OCI-LY7 (cell line): ENCODE data around the gene FGGY. TPM values are rescaled to one million over a fixed set of nuclear protein-coding genes. Genes with fewer than 3 reads are reported as not detected.

Experiments used
- BruUV-seq: library from RNA; stranded (reverse); fragments of 400-500 nt; replicated peaks from 2 replicates; lab custom pipeline; 2021; lab: Mats Ljungman, UMichigan
- CTCF ChIA-PET: fragments of 300-600 bp; sonication (Branson Sonifier 250); formaldehyde crosslinking; loops from one replicate; lab custom pipeline; 2022; ENCODE audit warnings: antibody characterized with exemption; ENCODE audit not compliant: unreplicated experiment; lab: Charles Lee
- POLR2A ChIA-PET: fragments of 300-600 bp; sonication (Branson Sonifier 250); formaldehyde crosslinking; loops from one replicate; lab custom pipeline; 2022; ENCODE audit warnings: antibody characterized with exemption; lab: Charles Lee
- DNase-seq: peaks from one replicate; pipeline ENCODE4 v3.0.0-alpha.2; 2015; ENCODE audit warnings: low spot score
- H2AFZ ChIP-seq: fragments of 200-600 bp; sonication (generic), shearing (Covaris generic); 2 replicates; pipeline ENCODE4 v1.6.1; 2014; ENCODE audit warnings: mild to moderate bottlenecking, antibody characterized with exemption, low read length, moderate library complexity
- H3K27ac ChIP-seq: fragments of 200-600 bp; sonication (generic); 2 replicates; pipeline ENCODE4 v1.5.1; 2014; ENCODE audit warnings: mixed run types, low read depth, mild to moderate bottlenecking, moderate library complexity, low read length, inconsistent platforms; ENCODE audit not compliant: poor library complexity, severe bottlenecking
- H3K36me3 ChIP-seq: fragments of 200-600 bp; sonication (generic); 2 replicates; pipeline ENCODE4 v1.6.1; 2014; ENCODE audit warnings: mild to moderate bottlenecking, antibody characterized with exemption, low read length, moderate library complexity, mixed read lengths; ENCODE audit not compliant: insufficient read depth
- H3K4me1 ChIP-seq: fragments of 200-600 bp; sonication (generic); 2 replicates; pipeline ENCODE4 v1.5.1; 2014; ENCODE audit warnings: mild to moderate bottlenecking, low read length; ENCODE audit not compliant: insufficient read depth, poor library complexity, severe bottlenecking
- H3K4me2 ChIP-seq: fragments of 200-600 bp; sonication (generic); 2 replicates; pipeline ENCODE4 v1.6.1; 2014; ENCODE audit warnings: mild to moderate bottlenecking, low read length
- H3K4me3 ChIP-seq: fragments of 200-600 bp; sonication (generic); 2 replicates; pipeline ENCODE4 v1.5.1; 2014; ENCODE audit warnings: mild to moderate bottlenecking, low read depth, low read length; ENCODE audit not compliant: poor library complexity, severe bottlenecking
- H3K79me2 ChIP-seq: fragments of 200-600 bp; sonication (generic); 2 replicates; pipeline ENCODE4 v1.6.1; 2016; ENCODE audit warnings: low read depth, mild to moderate bottlenecking, low read length, moderate library complexity, mixed read lengths; ENCODE audit not compliant: insufficient read depth
- H3K9me2 ChIP-seq: fragments of 200-600 bp; sonication (generic); 2 replicates; pipeline ENCODE4 v1.6.1; 2016; ENCODE audit warnings: mild to moderate bottlenecking, low read length, mixed read lengths; ENCODE audit not compliant: insufficient read depth
- H3K9me3 ChIP-seq: fragments of 200-600 bp; sonication (generic); 2 replicates; pipeline ENCODE4 v1.6.1; 2014; ENCODE audit warnings: mild to moderate bottlenecking, mixed run types, low read length, mixed read lengths
- H4K20me1 ChIP-seq: fragments of 200-600 bp; sonication (generic); 2 replicates; pipeline ENCODE4 v1.6.1; 2014; ENCODE audit warnings: mild to moderate bottlenecking, antibody characterized with exemption, low read length, moderate library complexity, mixed read lengths; ENCODE audit not compliant: insufficient read depth
- EZH2phosphoT487 ChIP-seq: fragments of 200-600 bp; sonication (generic); IDR thresholded peaks from 2 replicates; pipeline ENCODE4 v1.6.1; 2018; ENCODE audit warnings: low read depth, borderline replicate concordance, mild to moderate bottlenecking, mixed run types, antibody characterized with exemption, low read length, moderate library complexity, mixed read lengths
- intact Hi-C: fragments of 100-400 bp; cut with micrococcal nuclease; formaldehyde crosslinking; loops from one replicate; pipeline ENCODE4 v1.10.0; 2022; ENCODE audit not compliant: unreplicated experiment
- total RNA-seq, 2 experiments: library from RNA; depleted of rRNA in 1 of 2; stranded (reverse); fragments of >200 nt in 1 of 2; shearing (Covaris generic) in 1 of 2; gene quantifications; 2 replicates each; pipeline ENCODE4 v1.2.3, GENCODE V29; 2014 to 2022
- TF ChIP-seq, protein P1 (sequence below): fragments of 200-600 bp; sonication (generic); conservative IDR thresholded peaks from 2 replicates; pipeline ENCODE4 v1.5.1; 2014; ENCODE audit warnings: mild to moderate bottlenecking, antibody characterized with exemption, low read length, moderate library complexity, mixed read lengths

FGGY gene
- total RNA-seq, 2 experiments from 2014 or later, result 0.63 to 4.5 TPM

DNA sequence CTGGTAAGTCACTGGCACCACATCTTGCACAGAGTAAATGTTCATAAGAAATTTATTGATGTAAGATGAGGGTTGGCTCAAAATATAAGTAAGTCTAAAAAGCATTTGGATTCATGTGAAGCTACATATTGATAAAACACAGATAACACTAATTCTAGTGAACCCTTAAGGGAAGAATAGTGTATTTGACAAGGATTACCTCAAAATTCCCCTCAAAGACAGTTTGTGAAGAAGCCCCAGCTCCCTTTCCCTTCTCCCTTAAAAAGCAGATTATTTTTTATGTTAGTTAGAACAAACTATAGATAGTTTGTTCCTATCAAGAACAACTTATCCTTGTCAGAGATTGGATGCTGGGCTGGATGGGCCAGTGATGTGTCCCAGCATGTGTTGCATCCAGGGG, 10.7 kb downstream of the FGGY start:
- intact Hi-C loops, result no loop called here
- TF ChIP-seq EZH2phosphoT487, result no peak
- TF ChIP-seq, protein P1, sequence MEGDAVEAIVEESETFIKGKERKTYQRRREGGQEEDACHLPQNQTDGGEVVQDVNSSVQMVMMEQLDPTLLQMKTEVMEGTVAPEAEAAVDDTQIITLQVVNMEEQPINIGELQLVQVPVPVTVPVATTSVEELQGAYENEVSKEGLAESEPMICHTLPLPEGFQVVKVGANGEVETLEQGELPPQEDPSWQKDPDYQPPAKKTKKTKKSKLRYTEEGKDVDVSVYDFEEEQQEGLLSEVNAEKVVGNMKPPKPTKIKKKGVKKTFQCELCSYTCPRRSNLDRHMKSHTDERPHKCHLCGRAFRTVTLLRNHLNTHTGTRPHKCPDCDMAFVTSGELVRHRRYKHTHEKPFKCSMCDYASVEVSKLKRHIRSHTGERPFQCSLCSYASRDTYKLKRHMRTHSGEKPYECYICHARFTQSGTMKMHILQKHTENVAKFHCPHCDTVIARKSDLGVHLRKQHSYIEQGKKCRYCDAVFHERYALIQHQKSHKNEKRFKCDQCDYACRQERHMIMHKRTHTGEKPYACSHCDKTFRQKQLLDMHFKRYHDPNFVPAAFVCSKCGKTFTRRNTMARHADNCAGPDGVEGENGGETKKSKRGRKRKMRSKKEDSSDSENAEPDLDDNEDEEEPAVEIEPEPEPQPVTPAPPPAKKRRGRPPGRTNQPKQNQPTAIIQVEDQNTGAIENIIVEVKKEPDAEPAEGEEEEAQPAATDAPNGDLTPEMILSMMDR, result no peak
- Histone ChIP-seq H3K4me1 (no peaks in the 10 kb centered on the region), H3K36me3 (no peaks in the 10 kb centered on the region), H3K27ac (no peak overlapping the region), H3K4me3 (no peak overlapping the region), H2AFZ (no peak overlapping the region), H3K9me2 (no peaks in the 10 kb centered on the region), H3K9me3 (no peaks in the 10 kb centered on the region), H3K79me2 (no peaks in the 10 kb centered on the region), H4K20me1 (no peaks in the 10 kb centered on the region), H3K4me2 (no peak overlapping the region)
- ChIA-PET CTCF (no interaction called here), POLR2A (interaction anchor here (1.1 kb wide), 1 partner anchor 23 kb away, joined by 3 read pairs; no protein-coding TSS in a partner anchor)
- no TSS peak for BruUV-seq
- DNase-seq, result no peak

DNA sequence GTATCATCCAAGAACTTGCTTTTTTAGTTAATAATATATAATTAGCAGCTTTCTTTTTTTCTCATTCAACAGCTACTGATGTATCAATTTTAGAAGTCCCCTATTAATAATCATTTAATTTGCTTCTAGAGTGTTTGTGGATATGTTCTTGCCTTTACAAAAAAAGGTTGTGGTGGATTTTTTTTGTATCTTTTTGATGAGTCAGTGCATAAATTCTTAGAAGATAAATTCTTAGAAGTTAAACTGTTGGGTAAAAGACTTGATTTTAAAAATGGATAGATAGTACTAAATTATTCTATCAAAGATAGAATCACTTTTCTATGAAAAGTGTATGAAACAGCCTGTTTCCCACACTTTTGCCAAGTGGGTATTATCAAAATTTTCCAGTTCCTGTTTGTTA, 11.9 kb downstream of the FGGY start:
- Histone ChIP-seq H3K27ac (no peak overlapping the region), H3K4me1 (no peaks in the 10 kb centered on the region), H3K9me3 (no peaks in the 10 kb centered on the region), H3K4me2 (no peak overlapping the region), H3K36me3 (no peaks in the 10 kb centered on the region), H3K4me3 (no peak overlapping the region), H3K9me2 (no peaks in the 10 kb centered on the region), H3K79me2 (no peaks in the 10 kb centered on the region), H4K20me1 (no peaks in the 10 kb centered on the region), H2AFZ (no peak overlapping the region)
- ChIA-PET CTCF (no interaction called here), POLR2A (interaction anchor here (0.6 kb wide), 1 partner anchor 16 kb away, joined by 4 read pairs; no protein-coding TSS in a partner anchor)
- intact Hi-C loops, result no loop called here
- TF ChIP-seq, protein P1, result no peak
- TF ChIP-seq EZH2phosphoT487, result no peak
- no TSS peak for BruUV-seq
- no peak for DNase-seq

DNA sequence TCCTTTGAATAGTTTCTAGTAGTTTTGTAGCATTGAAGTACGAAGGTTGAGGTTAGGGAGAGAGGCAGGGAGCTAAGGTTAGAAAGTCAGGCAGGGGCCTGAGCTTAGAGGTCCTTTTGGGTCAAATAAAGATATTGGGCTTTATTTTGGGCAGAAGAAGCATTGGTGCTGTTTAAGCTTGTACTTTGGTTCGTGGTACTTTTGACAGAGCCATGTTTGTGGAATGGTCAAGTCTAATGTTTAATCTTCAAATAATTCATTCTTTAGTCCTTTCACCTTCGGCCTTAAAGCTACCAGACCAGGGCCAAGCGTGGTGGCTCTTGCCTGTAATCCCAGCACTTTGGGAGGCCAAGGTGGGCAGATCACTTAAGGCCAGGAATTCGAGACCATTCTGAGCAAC, 12.5 kb downstream of the FGGY start:
- CTCF ChIA-PET, result no interaction called here
- Histone ChIP-seq H3K36me3 (no peaks in the 10 kb centered on the region), H3K27ac (no peak overlapping the region), H3K4me1 (no peaks in the 10 kb centered on the region), H3K4me2 (no peak overlapping the region), H3K79me2 (no peaks in the 10 kb centered on the region), H3K9me2 (no peaks in the 10 kb centered on the region), H3K9me3 (no peaks in the 10 kb centered on the region), H3K4me3 (no peak overlapping the region), H2AFZ (no peak overlapping the region), H4K20me1 (no peaks in the 10 kb centered on the region)
- DNase-seq, result no peak
- no TSS peak for BruUV-seq
- TF ChIP-seq, protein P1, result no peak
- TF ChIP-seq EZH2phosphoT487, result no peak
- POLR2A ChIA-PET, result interaction anchor here (0.7 kb wide), 1 partner anchor 630 kb away, joined by 3 read pairs; no protein-coding TSS in a partner anchor
- intact Hi-C loops, result no loop called here
